Naive B cell (primary cell): ENCODE measurements around the gene NAALADL2. TPM values are rescaled to one million over a fixed set of nuclear protein-coding genes. Genes with fewer than 3 reads are reported as not detected.
"Not testable (repeated sequence)": the region's sequence is repeated elsewhere in the genome, so short reads cannot be mapped to it uniquely, and the experiment has no call there.

ENCODE experiments used
- ATAC-seq, 2 donors: fragments of 150-1000 bp; cut with Tn5 transposase; 2 replicates each; pipeline ENCODE4 v1.10.0; 2021; ENCODE audit warnings: low read depth in 2 of 2, mild to moderate bottlenecking in 2 of 2, moderate library complexity in 2 of 2
- DNase-seq: peaks from one replicate; pipeline ENCODE4 v3.0.0; 2022
- H3K27ac Mint-ChIP-seq, 6 donors: one replicate each; pipeline ENCODE4 v1.8.0; 2020 to 2022; ENCODE audit warnings: mild to moderate bottlenecking in 6 of 6, mixed read lengths in 6 of 6, moderate library complexity in 5 of 6, inconsistent platforms in 2 of 6
- H3K27me3 Mint-ChIP-seq, 3 donors: one replicate each; pipeline ENCODE4 v1.8.0; 2021 to 2022; ENCODE audit warnings: mixed read lengths in 3 of 3, mild to moderate bottlenecking in 1 of 3
- H3K36me3 Mint-ChIP-seq, 2 donors: one replicate each; pipeline ENCODE4 v1.8.0; 2020 to 2022; ENCODE audit warnings: mixed read lengths in 2 of 2, inconsistent platforms in 1 of 2, mild to moderate bottlenecking in 1 of 2
- H3K4me1 Mint-ChIP-seq, 3 donors: one replicate each; pipeline ENCODE4 v1.8.0; 2020 to 2022; ENCODE audit warnings: mixed read lengths in 3 of 3, inconsistent platforms in 1 of 3, mild to moderate bottlenecking in 1 of 3, moderate library complexity in 1 of 3
- H3K4me3 Mint-ChIP-seq, 8 donors: one replicate each; pipeline ENCODE4 v1.8.0; 2020 to 2022; ENCODE audit warnings: mild to moderate bottlenecking in 8 of 8, mixed read lengths in 8 of 8, moderate library complexity in 8 of 8, inconsistent platforms in 2 of 8
- H3K9me3 Mint-ChIP-seq, 7 donors: one replicate each; pipeline ENCODE4 v1.8.0; 2020 to 2022; ENCODE audit warnings: mixed read lengths in 7 of 7, mild to moderate bottlenecking in 5 of 7, inconsistent platforms in 2 of 7, moderate library complexity in 1 of 7
- polyA plus RNA-seq, 6 donors: library from polyadenylated mRNA; unstranded; fragments of 300-500 nt; fragmentation: Illumina TruSeq; gene quantifications; one replicate each; pipeline ENCODE4 v1.2.3, GENCODE V29; 2021; ENCODE audit warnings: low read depth in 6 of 6

Gene NAALADL2
- polyA plus RNA-seq, 6 donors from 2014 or later = not detected

- no peak for ATAC-seq
- Mint-ChIP-seq H3K27me3 (no peaks in the 10 kb centered on the region), H3K4me1 (no peaks in the 10 kb centered on the region), H3K36me3 (no peaks in the 10 kb centered on the region), H3K9me3 (peaks cover 0 to 2% (median 0%) of the 10 kb centered on the region in 7 donors), H3K4me3 (no peak overlapping the region), H3K27ac (no peak overlapping the region)
- no peak for DNase-seq
Observed at GRCh38 chr3:175073219-175073905, 214.2 kb downstream of the NAALADL2 start.

- H3K4me1 Mint-ChIP-seq = no peaks in the 10 kb centered on the region
- H3K36me3 Mint-ChIP-seq = no peaks in the 10 kb centered on the region
- no peaks in the 10 kb centered on the region for H3K27me3 Mint-ChIP-seq
- peaks cover 0 to 2% (median 0%) of the 10 kb centered on the region in 7 donors for H3K9me3 Mint-ChIP-seq
- H3K27ac Mint-ChIP-seq = no peak overlapping the region
- no peak for ATAC-seq
- DNase-seq = no peak
- no peak overlapping the region for H3K4me3 Mint-ChIP-seq
Observed at GRCh38 chr3:175075269-175075668, 216.1 kb downstream of the NAALADL2 start.

- ATAC-seq (no peak), DNase-seq (no peak)
- H3K4me1 Mint-ChIP-seq = no peaks in the 10 kb centered on the region
- no peaks in the 10 kb centered on the region for H3K27me3 Mint-ChIP-seq
- H3K36me3 Mint-ChIP-seq = no peaks in the 10 kb centered on the region
- H3K9me3 Mint-ChIP-seq = peaks cover 0 to 2% (median 0%) of the 10 kb centered on the region in 7 donors
- no peak overlapping the region for H3K27ac Mint-ChIP-seq
- no peak overlapping the region for H3K4me3 Mint-ChIP-seq
Observed at GRCh38 chr3:175077216-175077615, 218.1 kb downstream of the NAALADL2 start.

GRCh38 chr3:175082631-175083030 lies 223.5 kb downstream of the NAALADL2 start:
- Mint-ChIP-seq H3K4me1 (no peaks in the 10 kb centered on the region), H3K36me3 (no peaks in the 10 kb centered on the region), H3K4me3 (no peak overlapping the region), H3K9me3 (peaks cover 0 to 10% (median 0%) of the 10 kb centered on the region in 7 donors), H3K27ac (no peak overlapping the region), H3K27me3 (no peaks in the 10 kb centered on the region)
- no peak for DNase-seq
- ATAC-seq = no peak

GRCh38 chr3:175087128-175087527 lies 228.0 kb downstream of the NAALADL2 start:
- not testable (repeated sequence) for H3K27me3 Mint-ChIP-seq, DNase-seq, H3K36me3 Mint-ChIP-seq, ATAC-seq, H3K4me1 Mint-ChIP-seq, H3K9me3 Mint-ChIP-seq, H3K4me3 Mint-ChIP-seq, H3K27ac Mint-ChIP-seq

GRCh38 chr3:175088766-175089380 lies 229.7 kb downstream of the NAALADL2 start:
- no peak for ATAC-seq
- H3K9me3 Mint-ChIP-seq = peaks cover 0 to 7% (median 0%) of the 10 kb centered on the region in 7 donors
- H3K4me1 Mint-ChIP-seq = no peaks in the 10 kb centered on the region
- no peaks in the 10 kb centered on the region for H3K36me3 Mint-ChIP-seq
- H3K4me3 Mint-ChIP-seq = no peak overlapping the region
- DNase-seq = no peak
- H3K27me3 Mint-ChIP-seq = no peaks in the 10 kb centered on the region
- no peak overlapping the region for H3K27ac Mint-ChIP-seq

GRCh38 chr3:175091426-175092114 lies 232.4 kb downstream of the NAALADL2 start:
- ATAC-seq = no peak

GRCh38 chr3:175093748-175094147 lies 234.6 kb downstream of the NAALADL2 start:
- no peak for ATAC-seq
- peaks cover 0 to 2% (median 0%) of the 10 kb centered on the region in 7 donors for H3K9me3 Mint-ChIP-seq

More at GRCh38 chr3:175091426-175092114, 232.4 kb downstream of the NAALADL2 start:
- no peaks in the 10 kb centered on the region for H3K4me1 Mint-ChIP-seq
- DNase-seq = no peak
- H3K36me3 Mint-ChIP-seq = no peaks in the 10 kb centered on the region
- H3K9me3 Mint-ChIP-seq = peaks cover 0 to 2% (median 0%) of the 10 kb centered on the region in 7 donors
- no peak overlapping the region for H3K27ac Mint-ChIP-seq
- H3K27me3 Mint-ChIP-seq = no peaks in the 10 kb centered on the region
- no peak overlapping the region for H3K4me3 Mint-ChIP-seq

GRCh38 chr3:175094344-175094743 lies 235.2 kb downstream of the NAALADL2 start:
- H3K4me1 Mint-ChIP-seq = no peaks in the 10 kb centered on the region
- ATAC-seq (no peak), DNase-seq (no peak)
- peaks cover 0 to 2% (median 0%) of the 10 kb centered on the region in 7 donors for H3K9me3 Mint-ChIP-seq
- H3K27me3 Mint-ChIP-seq = no peaks in the 10 kb centered on the region
- no peak overlapping the region for H3K4me3 Mint-ChIP-seq
- H3K27ac Mint-ChIP-seq = no peak overlapping the region
- no peaks in the 10 kb centered on the region for H3K36me3 Mint-ChIP-seq

More at GRCh38 chr3:175093748-175094147, 234.6 kb downstream of the NAALADL2 start:
- DNase-seq = no peak
- Mint-ChIP-seq H3K27me3 (no peaks in the 10 kb centered on the region), H3K27ac (no peak overlapping the region), H3K4me3 (no peak overlapping the region), H3K4me1 (no peaks in the 10 kb centered on the region), H3K36me3 (no peaks in the 10 kb centered on the region)

GRCh38 chr3:175098644-175099043 lies 239.5 kb downstream of the NAALADL2 start:
- no peaks in the 10 kb centered on the region for H3K36me3 Mint-ChIP-seq
- no peak overlapping the region for H3K4me3 Mint-ChIP-seq
- no peaks in the 10 kb centered on the region for H3K4me1 Mint-ChIP-seq
- DNase-seq (no peak), ATAC-seq (no peak)
- peaks cover 0 to 4% (median 0%) of the 10 kb centered on the region in 7 donors for H3K9me3 Mint-ChIP-seq
- H3K27ac Mint-ChIP-seq = no peak overlapping the region
- H3K27me3 Mint-ChIP-seq = no peaks in the 10 kb centered on the region

GRCh38 chr3:175102161-175102560 lies 243.0 kb downstream of the NAALADL2 start:
- Mint-ChIP-seq H3K4me1 (no peaks in the 10 kb centered on the region), H3K4me3 (no peak overlapping the region), H3K9me3 (peaks cover 0 to 4% (median 0%) of the 10 kb centered on the region in 7 donors), H3K27ac (no peak overlapping the region), H3K36me3 (no peaks in the 10 kb centered on the region), H3K27me3 (no peaks in the 10 kb centered on the region)
- DNase-seq (no peak), ATAC-seq (no peak)

- peaks cover 0 to 4% (median 0%) of the 10 kb centered on the region in 7 donors for H3K9me3 Mint-ChIP-seq
- no peaks in the 10 kb centered on the region for H3K4me1 Mint-ChIP-seq
- H3K27me3 Mint-ChIP-seq = no peaks in the 10 kb centered on the region
- H3K36me3 Mint-ChIP-seq = no peaks in the 10 kb centered on the region
- no peak overlapping the region for H3K27ac Mint-ChIP-seq
- no peak overlapping the region for H3K4me3 Mint-ChIP-seq
- DNase-seq (no peak), ATAC-seq (no peak)
Observed at GRCh38 chr3:175103298-175103697, 244.2 kb downstream of the NAALADL2 start.

- Mint-ChIP-seq H3K4me1 (no peaks in the 10 kb centered on the region), H3K9me3 (peaks cover 0 to 2% (median 0%) of the 10 kb centered on the region in 7 donors), H3K36me3 (no peaks in the 10 kb centered on the region), H3K27ac (no peak overlapping the region), H3K4me3 (no peak overlapping the region), H3K27me3 (no peaks in the 10 kb centered on the region)
- no peak for DNase-seq
- ATAC-seq = no peak
Observed at GRCh38 chr3:175105066-175105465, 245.9 kb downstream of the NAALADL2 start.

GRCh38 chr3:175107231-175107630 lies 248.1 kb downstream of the NAALADL2 start:
- no peaks in the 10 kb centered on the region for H3K36me3 Mint-ChIP-seq
- ATAC-seq = no peak
- no peak overlapping the region for H3K27ac Mint-ChIP-seq

More at GRCh38 chr3:175107231-175107630, 248.1 kb downstream of the NAALADL2 start:
- Mint-ChIP-seq H3K4me3 (no peak overlapping the region), H3K9me3 (peaks cover 0 to 2% (median 0%) of the 10 kb centered on the region in 7 donors), H3K27me3 (no peaks in the 10 kb centered on the region), H3K4me1 (no peaks in the 10 kb centered on the region)
- DNase-seq = no peak
